SU-DHL-6 (cell line): Measurements from ENCODE around the gene REXO5.

Source experiments
- H2AFZ ChIP-seq: fragments of 200-600 bp; sonication (generic); 2 replicates; pipeline ENCODE4 v1.6.1; 2014; ENCODE audit warnings: low read depth, mild to moderate bottlenecking, moderate library complexity, mixed read lengths, antibody characterized with exemption, low read length; ENCODE audit not compliant: severe bottlenecking
- H3F3A ChIP-seq: fragments of 200-600 bp; shearing (Covaris generic); 2 replicates; pipeline ENCODE4 v1.6.0; 2016; ENCODE audit warnings: antibody characterized with exemption, mild to moderate bottlenecking; ENCODE audit not compliant: insufficient read depth
- H3K27ac ChIP-seq: fragments of 200-600 bp; sonication (generic); 2 replicates; pipeline ENCODE4 v1.5.1; 2016; ENCODE audit warnings: low read depth, mild to moderate bottlenecking, low read length, moderate library complexity, mixed read lengths
- H3K27me3 ChIP-seq: fragments of 200-600 bp; sonication (generic), shearing (Covaris generic); 2 replicates; pipeline ENCODE4 v1.6.0; 2014; ENCODE audit warnings: mild to moderate bottlenecking, low read length
- H3K36me3 ChIP-seq: fragments of 200-600 bp; sonication (generic); 2 replicates; pipeline ENCODE4 v1.6.1; 2014; ENCODE audit warnings: mild to moderate bottlenecking, low read length, mixed read lengths
- H3K4me2 ChIP-seq: fragments of 300-600, 200-600 bp; shearing (Covaris generic), sonication (generic); 2 replicates; pipeline ENCODE4 v1.6.0; 2014; ENCODE audit warnings: low read length, low read depth, mild to moderate bottlenecking; ENCODE audit not compliant: poor library complexity, severe bottlenecking
- H3K4me3 ChIP-seq: fragments of 200-600 bp; sonication (generic); 2 replicates; pipeline ENCODE4 v1.5.1; 2014; ENCODE audit warnings: antibody characterized with exemption, low read length, mild to moderate bottlenecking, mixed read lengths; ENCODE audit not compliant: insufficient read depth, poor library complexity, severe bottlenecking
- H3K79me2 ChIP-seq: fragments of 200-600 bp; sonication (generic); 2 replicates; pipeline ENCODE4 v1.6.1; 2014; ENCODE audit warnings: mild to moderate bottlenecking, low read length, moderate library complexity; ENCODE audit not compliant: insufficient read depth
- H3K9ac ChIP-seq: fragments of 200-600 bp; sonication (generic); 2 replicates; pipeline ENCODE4 v1.7.0; 2014; ENCODE audit warnings: mild to moderate bottlenecking, low read length
- H3K9me2 ChIP-seq: fragments of 200-600 bp; sonication (generic); replicated peaks from 2 replicates; pipeline ENCODE4 v1.6.1; 2014; ENCODE audit warnings: low read length; ENCODE audit not compliant: insufficient read depth
- H3K9me3 ChIP-seq: fragments of 200-600 bp; sonication (generic); 2 replicates; pipeline ENCODE4 v1.6.1; 2014; ENCODE audit warnings: low read length, mixed read lengths; ENCODE audit not compliant: insufficient read depth
- H4K20me1 ChIP-seq: fragments of 200-600 bp; sonication (generic); 2 replicates; pipeline ENCODE4 v1.6.1; 2014; ENCODE audit warnings: low read depth, mild to moderate bottlenecking, antibody characterized with exemption, low read length, moderate library complexity, mixed read lengths
- CTCF ChIP-seq: fragments of 200-600 bp; sonication (generic); IDR thresholded peaks from one replicate; pipeline ENCODE4 v1.5.1; 2017; ENCODE audit warnings: antibody characterized with exemption, mild to moderate bottlenecking, low read length, moderate library complexity; ENCODE audit not compliant: insufficient read depth, poor library complexity, severe bottlenecking
- EZH2phosphoT487 ChIP-seq: fragments of 200-600 bp; sonication (generic), shearing (Covaris generic); conservative IDR thresholded peaks from 2 replicates; pipeline ENCODE4 v1.6.1; 2018; ENCODE audit warnings: mild to moderate bottlenecking, antibody characterized with exemption, low read length, moderate library complexity, mixed read lengths

REXO5 gene

GRCh38 chr16:20853981-20854620, 47.8 kb downstream of the REXO5 start:
- Histone ChIP-seq H3K36me3 (no peaks in the 10 kb centered on the region), H3K4me3 (no peak overlapping the region), H3K27me3 (no peaks in the 10 kb centered on the region), H2AFZ (no peak overlapping the region), H3K4me2 (no peak overlapping the region), H3F3A (no peaks in the 10 kb centered on the region), H3K79me2 (no peaks in the 10 kb centered on the region), H3K9me3 (no peaks in the 10 kb centered on the region), H3K9ac (no peak overlapping the region), H3K27ac (no peak overlapping the region), H3K9me2 (no peaks in the 10 kb centered on the region), H4K20me1 (no peaks in the 10 kb centered on the region)
- TF ChIP-seq CTCF (no peak), EZH2phosphoT487 (no peak)

- Histone ChIP-seq H3K4me2 (no peak overlapping the region), H2AFZ (no peak overlapping the region), H4K20me1 (no peaks in the 10 kb centered on the region), H3K27ac (no peak overlapping the region), H3K9ac (no peak overlapping the region), H3K9me3 (no peaks in the 10 kb centered on the region), H3K27me3 (no peaks in the 10 kb centered on the region), H3K4me3 (no peak overlapping the region), H3F3A (no peaks in the 10 kb centered on the region), H3K9me2 (no peaks in the 10 kb centered on the region), H3K36me3 (no peaks in the 10 kb centered on the region), H3K79me2 (no peaks in the 10 kb centered on the region)
- no peak for TF ChIP-seq CTCF
- TF ChIP-seq EZH2phosphoT487: no peak
These were observed 48.6 kb downstream of the REXO5 start for GRCh38 chr16:20854963-20855362.

- no peak overlapping the region for H3K9ac ChIP-seq
- H4K20me1 ChIP-seq: no peaks in the 10 kb centered on the region
- H2AFZ ChIP-seq: no peak overlapping the region
- H3K27me3 ChIP-seq: no peaks in the 10 kb centered on the region
- H3K9me3 ChIP-seq: no peaks in the 10 kb centered on the region
- no peaks in the 10 kb centered on the region for H3F3A ChIP-seq
- no peaks in the 10 kb centered on the region for H3K36me3 ChIP-seq
- no peak overlapping the region for H3K4me3 ChIP-seq
- H3K4me2 ChIP-seq: no peak overlapping the region
- no peaks in the 10 kb centered on the region for H3K79me2 ChIP-seq
- TF ChIP-seq CTCF: no peak
- no peak for TF ChIP-seq EZH2phosphoT487
- no peak overlapping the region for H3K27ac ChIP-seq
- no peaks in the 10 kb centered on the region for H3K9me2 ChIP-seq
These were observed 51.0 kb downstream of the REXO5 start for GRCh38 chr16:20857281-20857680.
